ENCODE data around the gene LMAN1L.

GRCh38 chr15:74821790-74822158 lies 9.1 kb downstream of the LMAN1L start:
- TF ChIP-seq CTCF (IDR thresholded peaks at IDR 0.05; ENCODE audit: low read length) (no peak), EZH2 (IDR thresholded peaks at IDR 0.05; ENCODE audit: borderline replicate concordance, low read length) (no peak)
